Gastroesophageal sphincter (tissue), 4 donors: ENCODE data around the gene E2F7. TPM values are rescaled to one million over a fixed set of nuclear protein-coding genes. Genes with fewer than 3 reads are reported as not detected.

Source experiments
- ATAC-seq: fragments of 150-250 bp; one replicate; pipeline ENCODE4 v1.9.1; 2016; ENCODE audit warnings: mild to moderate bottlenecking, moderate library complexity
- H3K27ac ChIP-seq, 4 donors: fragments of 200-600 bp; sonication (generic) in 3 of 4; 1 replicate in 3 of 4; 2 replicates in 1 of 4; pipeline ENCODE4 v1.5.1; 2016 to 2019
- H3K27me3 ChIP-seq: fragments of 200-600 bp; sonication (generic); one replicate; pipeline ENCODE4 v1.5.1; 2019
- H3K36me3 ChIP-seq, 2 donors: fragments of 200-600 bp; sonication (generic); one replicate each; pipeline ENCODE4 v1.5.1; 2019; ENCODE audit warnings: control low read depth in 1 of 2
- H3K4me1 ChIP-seq, 3 donors: fragments of 200-600 bp; sonication (generic); 1 replicate in 2 of 3; 2 replicates in 1 of 3; pipeline ENCODE4 v1.5.1; 2016 to 2019; ENCODE audit warnings: control low read depth in 2 of 3
- H3K4me3 ChIP-seq, 2 donors: fragments of 200-600 bp; sonication (generic); one replicate each; pipeline ENCODE4 v1.5.1; 2019; ENCODE audit warnings: mild to moderate bottlenecking in 1 of 2, moderate library complexity in 1 of 2
- H3K9me3 ChIP-seq, 3 donors: fragments of 200-600 bp; sonication (generic); one replicate each; pipeline ENCODE4 v1.5.1; 2017 to 2019; ENCODE audit warnings: control low read depth in 2 of 3
- CTCF ChIP-seq, 4 experiments: fragments of 200-600 bp in 2 of 4; fragments of 450-650 bp in 2 of 4; sonication (generic) in 1 of 4; IDR thresholded peaks; one replicate each; pipeline ENCODE4 v1.5.1; 2017 to 2019; ENCODE audit warnings: antibody characterized with exemption in 4 of 4, mild to moderate bottlenecking in 2 of 4, moderate library complexity in 2 of 4
- EP300 ChIP-seq: sonication (generic); formaldehyde crosslinking; IDR thresholded peaks from one replicate; pipeline ENCODE4 v1.6.1; 2017; ENCODE audit warnings: antibody characterized with exemption, mild to moderate bottlenecking
- POLR2A ChIP-seq, 2 donors: fragments of 450-650 bp; IDR thresholded peaks; one replicate each; pipeline ENCODE4 v1.6.1; 2017; ENCODE audit warnings: antibody characterized with exemption in 2 of 2, mild to moderate bottlenecking in 2 of 2, moderate library complexity in 1 of 2
- POLR2AphosphoS5 ChIP-seq: sonication (generic); formaldehyde crosslinking; IDR thresholded peaks from one replicate; pipeline ENCODE4 v1.6.1; 2017; ENCODE audit warnings: antibody characterized with exemption
- WGBS, 2 donors: methylation state at CpG; one replicate each; pipeline ENCODE4 v1.1.5; 2018; ENCODE audit warnings: low coverage in 1 of 2; 5-methylcytosine and 5-hydroxymethylcytosine counted together
- total RNA-seq, 4 donors: library from RNA; depleted of rRNA; stranded (reverse); fragments of >200 nt; gene quantifications; one replicate each; pipeline ENCODE4 v1.1.0, GENCODE V29; 2016

E2F7 gene
- total RNA-seq, 4 donors from 2014 or later: 0.47 TPM; not detected in 3

DNA sequence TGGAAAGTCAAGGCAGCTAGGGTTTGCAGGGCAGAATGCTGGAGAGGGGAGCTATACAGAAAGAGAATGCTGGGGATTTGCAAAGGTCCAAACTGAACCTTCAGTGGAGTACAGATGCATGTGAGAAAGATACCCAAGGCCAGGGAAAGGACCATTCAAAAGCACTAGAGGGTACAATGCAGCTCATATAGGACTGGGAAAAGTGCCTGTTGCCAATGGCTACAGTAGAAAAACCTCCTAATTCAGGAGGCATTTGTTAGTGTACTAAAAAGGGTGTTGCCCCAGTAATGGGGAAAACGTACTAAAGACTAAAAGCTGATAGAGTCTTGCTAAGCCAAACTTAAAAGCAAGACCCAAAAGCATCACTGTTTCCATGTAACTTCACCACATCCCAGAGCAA lies 30.1 kb downstream of the E2F7 start:
- no peak for TF ChIP-seq POLR2AphosphoS5
- no peak for TF ChIP-seq CTCF (IDR thresholded peaks at IDR 0.05)
- no peak for TF ChIP-seq EP300
- TF ChIP-seq POLR2A (IDR thresholded peaks at IDR 0.05): no peak
- Histone ChIP-seq H3K4me3 (no peak overlapping the region), H3K27me3 (no peaks in the 10 kb centered on the region), H3K9me3 (peaks cover 0 to 4% (median 0%) of the 10 kb centered on the region in 3 donors), H3K27ac (no peak overlapping the region), H3K36me3 (no peaks in the 10 kb centered on the region), H3K4me1 (no peaks in the 10 kb centered on the region)
- no peak for ATAC-seq
- 78% methylated on average over 1 of the region's 1 CpG; no CpG with 5 or more reads in 1 of the 2 donors for WGBS, 2 donors

DNA sequence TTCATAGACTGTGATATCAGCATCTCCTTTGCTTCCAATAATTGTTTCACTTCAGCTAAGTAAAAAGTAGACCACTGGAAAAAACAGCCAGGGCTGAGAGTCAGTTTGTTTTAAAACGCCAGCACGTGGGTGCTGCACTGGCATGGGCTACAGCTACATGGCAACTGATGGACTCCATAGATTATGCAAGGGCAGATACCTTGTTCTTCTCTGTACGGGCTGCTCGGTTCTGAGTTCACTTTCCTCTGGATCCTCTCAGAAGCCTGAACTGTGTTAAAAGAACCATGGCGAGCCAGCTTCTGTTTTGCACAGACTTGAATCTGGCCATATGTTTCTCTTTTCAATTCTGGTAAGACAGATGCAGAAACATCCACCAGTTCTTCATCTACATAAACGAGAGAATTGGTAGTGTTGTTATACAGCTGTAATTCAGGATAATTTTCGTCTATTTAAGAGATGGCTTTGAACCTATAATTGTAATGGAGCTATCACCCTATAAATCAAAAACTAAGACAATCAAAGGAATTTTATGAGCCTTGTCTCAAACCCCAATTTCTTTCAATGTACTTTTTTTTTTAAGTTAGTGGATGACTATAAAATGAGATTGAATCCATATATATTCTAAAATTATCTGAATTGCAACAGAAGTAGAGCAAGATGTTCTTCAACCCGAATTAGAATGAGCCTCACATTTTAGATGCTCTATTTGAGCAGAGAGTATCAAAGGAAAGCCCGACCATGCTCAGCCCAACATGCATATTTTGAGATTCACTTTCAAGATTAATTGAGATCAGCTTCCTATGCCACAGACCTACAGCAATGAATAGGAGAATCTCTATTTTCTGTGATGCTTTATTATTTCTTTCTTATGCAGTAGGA lies 31.5 kb downstream of the E2F7 start:
- H3K9me3 ChIP-seq: peaks cover 0 to 4% (median 0%) of the 10 kb centered on the region in 3 donors
- H3K4me3 ChIP-seq: no peak overlapping the region
- H3K36me3 ChIP-seq: no peaks in the 10 kb centered on the region
- WGBS, 2 donors: 83 to 89% methylated on average over 5 to 9 of the region's 9 CpGs
- H3K4me1 ChIP-seq: no peaks in the 10 kb centered on the region
- no peaks in the 10 kb centered on the region for H3K27me3 ChIP-seq
- TF ChIP-seq POLR2A (IDR thresholded peaks at IDR 0.05) (no peak), EP300 (no peak), CTCF (IDR thresholded peaks at IDR 0.05) (no peak), POLR2AphosphoS5 (no peak)
- no peak for ATAC-seq
- no peak overlapping the region for H3K27ac ChIP-seq

DNA sequence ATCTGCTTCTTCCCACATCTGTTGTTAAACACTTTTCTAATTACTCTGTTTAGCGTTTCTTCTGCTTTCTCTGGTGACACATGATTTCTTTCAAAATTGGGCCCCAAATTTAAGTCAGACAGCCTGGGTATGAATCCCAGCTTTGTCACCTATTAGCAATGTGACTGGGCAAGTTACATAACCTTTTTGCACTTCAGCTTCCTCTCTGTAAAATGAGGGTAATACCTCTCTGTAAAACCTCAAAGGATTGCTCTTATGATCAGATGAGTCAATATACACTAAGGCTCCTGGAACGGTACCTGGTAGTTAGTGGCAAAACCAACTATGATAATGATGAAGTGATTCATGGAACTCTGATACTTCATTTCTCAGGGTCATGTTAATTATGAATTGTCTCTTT lies 33.0 kb downstream of the E2F7 start:
- H3K4me1 ChIP-seq: no peaks in the 10 kb centered on the region
- no peaks in the 10 kb centered on the region for H3K9me3 ChIP-seq
- 96 to 100% methylated on average over 2 of the region's 2 CpGs for WGBS, 2 donors
- H3K27me3 ChIP-seq: no peaks in the 10 kb centered on the region
- no peak overlapping the region for H3K27ac ChIP-seq
- no peak for ATAC-seq
- no peak overlapping the region for H3K4me3 ChIP-seq
- no peaks in the 10 kb centered on the region for H3K36me3 ChIP-seq
- TF ChIP-seq CTCF (IDR thresholded peaks at IDR 0.05) (no peak), POLR2AphosphoS5 (no peak), EP300 (no peak), POLR2A (IDR thresholded peaks at IDR 0.05) (no peak)

GRCh38 chr12:77031745-77032144 lies 33.6 kb downstream of the E2F7 start:
- H3K9me3 ChIP-seq: no peaks in the 10 kb centered on the region
- WGBS, 2 donors: 94 to 95% methylated on average over 3 to 4 of the region's 4 CpGs
- no peak for ATAC-seq
- no peaks in the 10 kb centered on the region for H3K27me3 ChIP-seq
- H3K4me3 ChIP-seq: no peak overlapping the region
- H3K4me1 ChIP-seq: no peaks in the 10 kb centered on the region
- H3K27ac ChIP-seq: no peak overlapping the region
- TF ChIP-seq EP300: no peak
- no peak for TF ChIP-seq CTCF (IDR thresholded peaks at IDR 0.05)
- TF ChIP-seq POLR2AphosphoS5: no peak
- no peak for TF ChIP-seq POLR2A (IDR thresholded peaks at IDR 0.05)
- H3K36me3 ChIP-seq: no peaks in the 10 kb centered on the region

DNA sequence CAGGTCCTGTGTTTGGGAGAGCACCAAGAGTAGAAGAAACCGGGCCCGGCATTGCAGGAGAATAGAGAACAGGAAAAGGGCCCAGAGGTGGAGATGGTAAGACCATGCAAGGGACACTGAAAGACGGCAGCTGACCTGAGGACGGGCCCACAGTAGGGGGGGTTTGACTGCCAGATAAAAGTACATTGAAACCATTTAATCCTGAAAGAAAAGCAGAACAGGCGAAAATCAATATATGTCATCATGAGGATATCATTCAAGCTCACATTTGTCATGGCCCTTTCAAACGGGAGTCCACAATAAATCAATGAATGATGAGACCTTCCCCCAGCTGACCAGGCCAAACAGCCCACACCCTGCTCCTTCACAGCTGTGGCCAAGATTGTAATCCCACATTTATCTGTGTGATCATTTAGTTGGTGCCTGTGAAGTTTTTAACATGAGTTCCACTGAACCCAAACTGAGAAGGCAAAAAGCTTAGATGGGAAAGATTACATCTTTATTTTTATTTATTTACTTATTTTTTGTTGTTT lies 39.5 kb downstream of the E2F7 start:
- Histone ChIP-seq H3K36me3 (no peaks in the 10 kb centered on the region), H3K4me1 (no peaks in the 10 kb centered on the region), H3K9me3 (no peaks in the 10 kb centered on the region), H3K27ac (no peak overlapping the region), H3K27me3 (no peaks in the 10 kb centered on the region), H3K4me3 (no peak overlapping the region)
- 79 to 87% methylated on average over 4 of the region's 6 CpGs for WGBS, 2 donors
- ATAC-seq: no peak
- no peak for TF ChIP-seq POLR2AphosphoS5
- no peak for TF ChIP-seq EP300
- no peak for TF ChIP-seq POLR2A (IDR thresholded peaks at IDR 0.05)
- TF ChIP-seq CTCF (IDR thresholded peaks at IDR 0.05): no peak
